Stimulated activated CD4-positive, alpha-beta T cell treated with anti-CD3 and anti-CD28 coated beads, Interleukin-15, amount 100 ng/mL, for 24 hours (primary cell): ENCODE results near the gene BMF.
A peak's percentile ranks its signal among the peaks of the same experiment; 100 is the strongest.
"Not testable (repeated sequence)": the region's sequence is repeated elsewhere in the genome, so short reads cannot be mapped to it uniquely, and the experiment has no call there.

Source experiments
- DNase-seq: peaks from one replicate; pipeline ENCODE4 v3.0.0-alpha.2; 2020

BMF gene

GRCh38 chr15:40108855-40109735, at the start of gene BMF:
BMF (minus strand) TSS chr15:40108879; CDS start chr15:40106086, 2,793 bp downstream.
- peak; percentile 100 for DNase-seq

DNA sequence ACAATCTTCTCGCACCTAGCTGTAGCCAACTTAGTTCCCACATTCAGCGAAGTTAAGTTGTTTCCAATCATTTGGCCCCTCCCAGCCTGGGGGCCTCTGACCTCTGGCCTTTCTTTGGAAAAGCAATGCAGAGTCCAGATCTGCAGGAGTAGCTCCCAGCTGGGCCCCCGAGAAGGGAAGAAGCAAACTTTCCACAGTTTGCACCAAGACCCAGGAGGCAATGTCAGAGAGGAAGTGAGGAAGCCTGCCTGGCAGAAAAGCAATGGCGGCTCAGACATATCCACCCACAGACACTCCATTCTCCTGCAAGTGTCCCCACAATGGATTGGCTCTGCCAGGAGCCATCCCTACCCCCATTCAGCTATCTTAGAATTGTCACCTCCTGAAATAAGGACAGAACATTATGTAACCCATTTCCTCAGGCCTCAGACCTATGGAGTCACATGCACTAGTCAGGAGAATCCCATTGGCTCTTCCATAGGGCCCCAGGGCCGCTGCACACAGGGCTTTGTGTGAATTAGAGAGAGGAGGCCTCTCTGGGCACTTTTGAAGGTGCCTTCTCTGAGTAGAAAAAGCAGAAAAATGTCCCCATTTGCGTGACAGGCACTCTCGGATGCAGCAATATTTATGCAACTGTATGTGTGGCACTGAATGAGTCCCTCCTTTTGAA, 49.2 kb upstream of the BMF start:
- no peak for DNase-seq

GRCh38 chr15:40155270-40155910, 46.7 kb upstream of the BMF start:
- DNase-seq = no peak

GRCh38 chr15:40154821-40155220, 46.1 kb upstream of the BMF start:
- DNase-seq = not testable (repeated sequence)

- DNase-seq = no peak
Measured at GRCh38 chr15:40151991-40152390, 43.3 kb upstream of the BMF start.

GRCh38 chr15:40151499-40151898, 42.8 kb upstream of the BMF start:
- DNase-seq = no peak

DNA sequence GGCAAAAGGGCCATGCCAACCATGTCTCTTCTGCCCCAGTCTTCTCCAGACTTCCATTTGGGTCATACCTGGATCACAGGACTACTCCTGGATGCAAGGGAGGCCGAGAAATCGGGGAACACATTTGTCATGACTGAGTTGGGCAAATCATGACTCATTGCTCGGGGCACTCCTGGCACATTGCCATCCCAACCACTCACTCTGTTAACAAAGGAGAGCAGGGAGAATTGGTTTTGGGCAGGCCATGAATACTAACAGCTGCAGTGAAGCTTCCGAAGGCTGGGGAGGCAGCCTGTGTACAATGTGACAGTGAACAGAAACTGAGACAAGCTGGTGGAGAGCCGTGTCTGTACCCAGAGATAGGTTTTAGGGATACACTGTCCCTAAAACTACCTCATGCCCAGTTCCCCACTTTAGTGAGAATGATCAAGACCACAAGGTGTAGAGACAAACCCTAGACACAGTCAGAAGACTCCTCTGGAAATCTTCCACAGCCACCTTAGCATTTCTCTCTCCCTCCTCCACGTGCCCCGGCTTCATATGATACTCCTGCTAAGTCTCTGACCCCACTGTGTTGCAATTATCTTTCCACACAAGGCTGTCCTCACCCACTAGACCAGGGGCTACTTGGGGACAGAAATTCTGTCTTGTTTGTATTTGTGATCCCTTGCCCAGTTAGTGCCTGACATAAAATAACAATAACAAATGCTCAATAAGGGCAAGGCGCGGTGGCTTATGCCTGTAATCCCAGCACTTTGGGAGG, 41.7 kb upstream of the BMF start:
- no peak for DNase-seq

DNA sequence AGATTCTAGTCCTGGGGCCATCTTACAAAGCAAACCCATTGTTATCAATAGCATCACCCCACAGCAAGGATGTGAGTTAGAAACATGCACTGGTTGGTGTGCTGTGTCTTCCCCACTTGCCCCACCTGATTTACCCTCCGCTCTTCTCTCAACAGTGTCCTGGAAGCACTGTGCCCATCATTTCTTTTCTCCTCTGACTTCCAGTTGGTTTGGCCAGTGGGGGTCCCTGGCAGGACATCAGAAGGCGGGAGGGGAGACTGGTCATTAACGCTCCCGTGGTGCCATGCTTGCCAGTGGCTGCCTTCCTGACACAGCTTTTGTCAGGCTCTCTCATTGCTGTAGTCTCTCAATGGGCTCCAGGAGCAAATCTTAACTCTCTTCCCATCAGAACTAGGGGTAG, 40.7 kb upstream of the BMF start:
- DNase-seq = no peak

GRCh38 chr15:40146037-40146436, 37.4 kb upstream of the BMF start:
- DNase-seq = no peak

GRCh38 chr15:40142428-40142827, 33.7 kb upstream of the BMF start:
- no peak for DNase-seq

GRCh38 chr15:40138201-40138570, 29.5 kb upstream of the BMF start:
- not testable (repeated sequence) for DNase-seq

- DNase-seq = no peak
Measured at GRCh38 chr15:40137303-40138200, 28.9 kb upstream of the BMF start.

- no peak for DNase-seq
Measured at GRCh38 chr15:40136470-40137302, 28.0 kb upstream of the BMF start.

- DNase-seq = not testable (repeated sequence)
Measured at GRCh38 chr15:40135846-40136450, 27.3 kb upstream of the BMF start.

- DNase-seq = no peak
Measured at GRCh38 chr15:40134885-40135284, 26.2 kb upstream of the BMF start.

- DNase-seq = no peak
Measured at GRCh38 chr15:40133544-40133943, 24.9 kb upstream of the BMF start.

DNA sequence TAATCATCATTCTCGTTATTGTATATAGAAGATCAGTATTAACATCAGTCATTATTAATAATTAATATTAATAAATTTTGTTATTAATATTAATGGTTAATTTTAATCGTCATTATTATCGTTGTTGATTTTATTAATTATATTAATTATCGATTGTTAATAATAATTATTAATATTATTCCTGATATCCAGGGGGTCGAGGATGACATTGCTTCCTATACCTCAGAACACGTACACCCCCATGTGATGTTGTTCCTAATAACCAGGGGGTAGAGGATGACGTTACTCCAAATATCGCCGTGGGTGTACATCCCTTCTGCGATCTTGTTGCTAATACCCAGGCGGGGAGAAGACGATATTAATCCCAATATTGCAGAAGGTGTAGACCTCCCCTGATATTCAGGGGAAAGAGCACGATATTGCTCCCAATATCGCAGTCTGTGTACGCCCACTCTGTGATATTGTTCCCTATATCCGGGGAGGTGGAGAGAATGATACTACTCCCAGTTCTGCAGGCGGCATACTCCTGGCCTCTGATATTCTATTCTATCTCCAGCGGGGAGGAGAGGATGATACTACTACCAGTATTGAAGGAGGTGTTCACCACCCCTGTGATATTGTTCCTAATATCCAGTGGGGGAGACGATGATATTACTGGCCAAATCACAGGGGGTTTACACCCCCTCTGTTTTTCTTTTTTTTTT, 22.3 kb upstream of the BMF start:
- DNase-seq = no peak

DNA sequence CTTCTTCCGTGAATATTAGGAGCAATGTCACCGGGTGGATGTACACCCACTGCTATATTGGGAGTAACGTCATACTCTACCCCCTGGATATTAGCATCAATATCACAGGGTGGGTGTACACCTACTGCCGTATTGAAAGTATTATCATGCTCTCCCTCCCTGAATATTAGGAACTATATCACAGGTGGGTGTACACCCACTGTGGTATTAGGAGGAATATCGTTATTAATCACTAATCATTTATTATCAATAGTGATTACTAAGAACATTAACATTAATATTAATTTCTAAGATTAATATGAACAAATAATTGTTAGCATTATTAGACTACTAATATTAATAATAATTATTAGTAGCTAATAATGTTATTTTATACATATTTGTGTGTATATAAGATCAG, 21.4 kb upstream of the BMF start:
- no peak for DNase-seq

DNA sequence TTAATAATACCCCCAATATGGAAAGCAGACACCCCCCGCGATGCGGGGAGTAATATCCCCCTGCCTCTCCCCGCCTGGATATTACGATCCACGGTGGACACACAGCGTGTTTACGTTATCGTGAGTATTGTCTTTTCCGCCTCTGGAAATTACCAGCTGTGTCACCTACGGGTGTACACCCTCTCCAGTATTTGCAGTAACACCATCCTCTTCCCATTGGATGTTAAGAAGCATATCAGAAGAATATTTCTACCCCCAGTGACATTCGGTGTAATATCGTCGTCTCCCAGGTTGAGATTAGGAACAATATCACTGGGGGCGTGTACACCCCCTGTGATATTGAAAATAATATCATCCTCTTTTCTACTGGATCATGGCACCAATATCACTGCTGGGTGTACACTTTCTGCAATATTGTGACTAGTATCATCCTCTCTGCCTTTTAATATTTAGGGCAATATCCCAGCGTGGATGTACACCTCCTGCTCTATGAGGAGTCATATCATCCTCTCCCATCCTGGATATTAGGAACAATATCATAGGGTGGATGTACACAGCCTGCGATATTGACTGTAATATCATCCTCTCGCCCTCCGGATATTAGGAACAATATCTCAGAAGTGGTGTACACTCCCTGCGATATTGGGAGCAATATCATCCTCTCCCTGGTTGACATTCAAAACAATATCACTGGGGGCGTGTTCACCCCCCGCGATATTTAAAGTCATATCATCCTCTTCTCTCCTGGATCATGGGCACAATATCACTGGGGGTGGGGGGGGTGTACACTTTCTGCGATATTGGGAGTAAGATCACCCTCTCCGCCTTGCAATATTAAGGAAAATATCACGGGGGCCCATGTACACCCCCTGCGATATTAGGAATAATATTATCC, 20.3 kb upstream of the BMF start:
- no peak for DNase-seq
